ENCODE data around the gene STARD8.

The STARD8 gene

DNA sequence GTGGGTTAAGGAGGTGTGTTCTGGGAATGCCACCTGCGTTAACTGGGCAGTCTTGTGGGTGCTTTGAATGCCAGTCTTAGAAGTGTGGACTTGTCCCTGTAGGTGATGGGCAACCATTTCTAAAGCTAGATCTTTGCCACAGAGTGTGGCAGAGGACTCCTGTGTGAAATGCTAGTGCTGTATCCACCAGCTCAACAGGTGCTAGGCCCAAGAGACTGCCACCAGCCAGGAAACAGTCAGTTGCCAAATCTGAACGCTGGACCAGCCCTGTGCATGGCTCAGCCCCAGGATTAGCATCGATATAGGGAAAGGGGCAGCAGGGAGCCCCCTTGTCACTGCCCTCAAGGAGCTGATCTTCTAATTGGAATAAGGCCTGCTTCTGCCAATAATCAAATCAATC, 35.3 kb downstream of the STARD8 start:
- ChIA-PET POLR2A (no interaction called here), CTCF (interaction anchor here (1.8 to 2.7 kb wide), 2 partner anchors 12 to 27 kb away, joined by 6 to 12 read pairs; no protein-coding TSS in a partner anchor)
- Histone ChIP-seq H3K4me1 (ENCODE audit: control extremely low read depth in 1 of 4, control insufficient read depth in 4 of 4, insufficient read depth in 4 of 4, low read length in 3 of 4) (peaks cover 8 to 56% (median 25%) of the 10 kb centered on the region in 4 experiments), H3K27me3 (replicated peaks in 2 of 5; ENCODE audit: control insufficient read depth in 4 of 5, insufficient read depth in 5 of 5, low read length in 4 of 5) (peaks cover 0 to 13% (median 0%) of the 10 kb centered on the region in 5 experiments), H3K27ac (ENCODE audit: insufficient read depth in 1 of 2, low read depth in 1 of 2, low read length in 2 of 2, poor library complexity in 1 of 2, severe bottlenecking in 2 of 2) (no peak overlapping the region), H3K9me3 (ENCODE audit: control extremely low read depth in 1 of 5, control insufficient read depth in 4 of 5, insufficient read depth in 2 of 5, low read depth in 1 of 5, low read length in 4 of 5) (no peaks in the 10 kb centered on the region), H3K36me3 (ENCODE audit: control insufficient read depth in 4 of 4, insufficient read depth in 4 of 4, low read length in 3 of 4) (no peaks in the 10 kb centered on the region), H3K4me3 (ENCODE audit: control insufficient read depth in 1 of 7, extremely low read depth in 1 of 7, insufficient read depth in 4 of 7, low read depth in 2 of 7, low read length in 6 of 7) (no peak overlapping the region)
- DNase-seq = no peak
- 79% methylated on average over 3 of the region's 3 CpGs for WGBS (ENCODE audit: insufficient coverage)

DNA sequence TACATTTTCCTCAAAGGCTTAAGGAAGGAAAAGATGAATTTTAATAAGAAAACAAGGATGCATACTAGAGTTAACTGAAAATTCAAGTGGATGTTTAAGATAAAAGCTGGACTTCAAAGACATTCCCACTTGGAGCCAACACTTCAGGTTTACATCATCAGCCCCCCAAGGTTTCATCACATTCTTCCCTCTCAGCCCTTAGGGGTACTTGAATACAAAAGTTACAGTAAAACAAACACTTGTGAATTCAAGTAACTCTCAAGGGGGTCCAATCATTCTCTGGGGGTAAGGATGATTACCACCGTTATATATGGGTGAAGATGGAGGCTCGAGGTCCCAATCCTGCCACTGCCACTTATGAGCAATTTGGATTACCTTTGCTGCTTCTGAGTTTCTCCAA, 36.1 kb downstream of the STARD8 start:
- CTCF ChIA-PET = interaction anchor here (1.8 to 2.7 kb wide), 2 partner anchors 11 to 27 kb away, joined by 6 to 12 read pairs; no protein-coding TSS in a partner anchor

DNA sequence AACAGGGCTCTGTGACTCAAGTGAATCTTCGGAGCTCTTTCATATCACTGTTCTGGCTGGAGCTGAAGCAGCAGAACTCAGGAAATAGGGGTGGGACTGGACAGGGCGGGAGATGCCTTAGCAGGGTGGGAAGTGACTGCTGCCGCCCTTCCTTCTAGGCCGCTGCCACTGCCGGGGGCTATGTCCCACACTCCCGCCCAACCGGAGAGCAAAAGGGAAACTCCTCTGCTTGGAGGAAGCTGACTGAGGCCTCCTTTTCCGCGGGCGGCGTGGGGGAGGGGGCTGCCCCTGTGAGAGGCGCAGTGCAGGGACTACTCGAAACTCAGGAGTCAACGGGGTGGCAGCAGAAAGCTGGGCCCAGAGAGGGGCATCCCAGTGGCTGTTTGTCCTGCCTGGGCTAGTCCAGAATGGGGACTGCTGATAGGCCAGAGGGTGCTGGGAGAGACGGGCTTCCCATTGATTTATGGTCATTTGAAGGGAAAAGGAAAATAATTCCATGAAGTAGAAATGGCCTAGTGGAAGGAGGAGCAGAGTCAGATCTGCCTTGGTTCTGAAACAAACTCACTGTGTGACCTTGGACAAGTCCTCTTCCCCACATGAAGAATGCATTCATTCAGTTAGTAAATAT, 36.9 kb downstream of the STARD8 start:
- H3K27ac ChIP-seq (ENCODE audit: insufficient read depth in 1 of 2, low read depth in 1 of 2, low read length in 2 of 2, poor library complexity in 1 of 2, severe bottlenecking in 2 of 2) = no peak overlapping the region
- H3K36me3 ChIP-seq (ENCODE audit: control insufficient read depth in 4 of 4, insufficient read depth in 4 of 4, low read length in 3 of 4) = no peaks in the 10 kb centered on the region
- CTCF ChIA-PET = interaction anchor here (0.9 to 2.7 kb wide), 5 partner anchors 9 to 172 kb away, joined by 3 to 12 read pairs (median 3); no protein-coding TSS in a partner anchor
- no peaks in the 10 kb centered on the region for H3K9me3 ChIP-seq (ENCODE audit: control extremely low read depth in 1 of 5, control insufficient read depth in 4 of 5, insufficient read depth in 2 of 5, low read depth in 1 of 5, low read length in 4 of 5)
- H3K27me3 ChIP-seq (replicated peaks in 2 of 5; ENCODE audit: control insufficient read depth in 4 of 5, insufficient read depth in 5 of 5, low read length in 4 of 5) = peaks cover 0 to 13% (median 0%) of the 10 kb centered on the region in 5 experiments
- peak overlapping the region in 2 of 7 experiments; percentile 5 to 28 for H3K4me3 ChIP-seq (ENCODE audit: control insufficient read depth in 1 of 7, extremely low read depth in 1 of 7, insufficient read depth in 4 of 7, low read depth in 2 of 7, low read length in 6 of 7)
- peak in 2 of 3 donors; percentile 48 to 60 for DNase-seq
- peaks cover 8 to 51% (median 25%) of the 10 kb centered on the region in 4 experiments for H3K4me1 ChIP-seq (ENCODE audit: control extremely low read depth in 1 of 4, control insufficient read depth in 4 of 4, insufficient read depth in 4 of 4, low read length in 3 of 4)
- WGBS (ENCODE audit: insufficient coverage) = 9% methylated on average over 11 of the region's 15 CpGs
- POLR2A ChIA-PET = no interaction called here

More for the DNA sequence above, 36.1 kb downstream of the STARD8 start:
- POLR2A ChIA-PET = interaction anchor here (0.6 kb wide), 1 partner anchor 19 kb away, joined by 4 read pairs; no protein-coding TSS in a partner anchor
- DNase-seq = no peak
- no peak overlapping the region for H3K4me3 ChIP-seq (ENCODE audit: control insufficient read depth in 1 of 7, extremely low read depth in 1 of 7, insufficient read depth in 4 of 7, low read depth in 2 of 7, low read length in 6 of 7)
- H3K36me3 ChIP-seq (ENCODE audit: control insufficient read depth in 4 of 4, insufficient read depth in 4 of 4, low read length in 3 of 4) = no peaks in the 10 kb centered on the region
- H3K9me3 ChIP-seq (ENCODE audit: control extremely low read depth in 1 of 5, control insufficient read depth in 4 of 5, insufficient read depth in 2 of 5, low read depth in 1 of 5, low read length in 4 of 5) = no peaks in the 10 kb centered on the region
- WGBS (ENCODE audit: insufficient coverage) = 100% methylated on average over 2 of the region's 2 CpGs
- H3K27me3 ChIP-seq (replicated peaks in 2 of 5; ENCODE audit: control insufficient read depth in 4 of 5, insufficient read depth in 5 of 5, low read length in 4 of 5) = peaks cover 0 to 13% (median 0%) of the 10 kb centered on the region in 5 experiments
- peaks cover 8 to 51% (median 25%) of the 10 kb centered on the region in 4 experiments for H3K4me1 ChIP-seq (ENCODE audit: control extremely low read depth in 1 of 4, control insufficient read depth in 4 of 4, insufficient read depth in 4 of 4, low read length in 3 of 4)
- H3K27ac ChIP-seq (ENCODE audit: insufficient read depth in 1 of 2, low read depth in 1 of 2, low read length in 2 of 2, poor library complexity in 1 of 2, severe bottlenecking in 2 of 2) = no peak overlapping the region

DNA sequence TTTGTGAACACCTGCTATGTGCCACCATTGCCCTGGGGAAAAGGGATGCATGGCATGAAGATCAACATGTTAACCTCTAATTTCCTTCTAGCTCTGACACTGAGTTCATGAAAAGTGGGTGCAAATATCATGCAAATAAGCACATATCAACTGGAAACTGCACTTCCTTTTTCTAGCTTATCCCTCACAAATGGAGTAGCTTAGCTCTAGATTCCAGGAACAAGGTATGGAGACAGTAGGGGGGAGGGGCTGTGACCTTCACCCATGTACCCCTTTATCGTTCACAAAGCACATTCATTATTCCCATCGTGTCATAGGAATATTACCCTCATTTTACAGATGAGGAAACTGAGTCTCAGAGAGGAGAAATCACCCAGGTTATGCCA, 37.4 kb downstream of the STARD8 start:
- Histone ChIP-seq H3K27me3 (replicated peaks in 2 of 5; ENCODE audit: control insufficient read depth in 4 of 5, insufficient read depth in 5 of 5, low read length in 4 of 5) (peaks cover 0 to 13% (median 0%) of the 10 kb centered on the region in 5 experiments), H3K4me3 (ENCODE audit: control insufficient read depth in 1 of 7, extremely low read depth in 1 of 7, insufficient read depth in 4 of 7, low read depth in 2 of 7, low read length in 6 of 7) (peak overlapping the region in 1 of 7 experiments; percentile 5), H3K27ac (ENCODE audit: insufficient read depth in 1 of 2, low read depth in 1 of 2, low read length in 2 of 2, poor library complexity in 1 of 2, severe bottlenecking in 2 of 2) (no peak overlapping the region), H3K4me1 (ENCODE audit: control extremely low read depth in 1 of 4, control insufficient read depth in 4 of 4, insufficient read depth in 4 of 4, low read length in 3 of 4) (peaks cover 8 to 51% (median 25%) of the 10 kb centered on the region in 4 experiments), H3K36me3 (ENCODE audit: control insufficient read depth in 4 of 4, insufficient read depth in 4 of 4, low read length in 3 of 4) (no peaks in the 10 kb centered on the region), H3K9me3 (ENCODE audit: control extremely low read depth in 1 of 5, control insufficient read depth in 4 of 5, insufficient read depth in 2 of 5, low read depth in 1 of 5, low read length in 4 of 5) (no peaks in the 10 kb centered on the region)
- POLR2A ChIA-PET = no interaction called here
- WGBS (ENCODE audit: insufficient coverage) = no CpG with 5 or more reads among the region's 2 CpGs
- CTCF ChIA-PET = interaction anchor here (0.9 to 2.7 kb wide), 5 partner anchors 9 to 173 kb away, joined by 3 to 12 read pairs (median 3); no protein-coding TSS in a partner anchor
- DNase-seq = no peak

DNA sequence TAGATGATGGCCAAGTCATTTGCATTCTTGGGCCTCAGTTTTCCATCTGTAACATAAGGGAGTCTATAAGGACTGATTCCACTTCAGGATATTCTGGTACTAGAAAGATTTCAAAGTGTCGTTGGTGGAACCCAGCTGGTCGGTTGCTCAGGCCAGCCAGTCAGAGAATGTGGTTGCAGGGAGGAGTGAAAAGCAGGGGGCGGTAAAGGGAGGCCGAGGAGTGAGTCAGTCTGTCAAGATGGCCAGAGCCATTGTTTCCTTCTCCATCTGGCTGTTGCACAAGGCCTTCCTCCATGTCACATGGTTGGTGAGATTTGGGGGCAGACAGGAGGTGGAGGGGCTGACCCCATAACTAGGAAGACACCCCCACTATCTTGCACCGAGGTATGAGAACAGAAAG, 38.2 kb downstream of the STARD8 start:
- no peak overlapping the region for H3K27ac ChIP-seq (ENCODE audit: insufficient read depth in 1 of 2, low read depth in 1 of 2, low read length in 2 of 2, poor library complexity in 1 of 2, severe bottlenecking in 2 of 2)
- peak in 2 of 3 donors; percentile 78 to 85 for DNase-seq
- H3K4me1 ChIP-seq (ENCODE audit: control extremely low read depth in 1 of 4, control insufficient read depth in 4 of 4, insufficient read depth in 4 of 4, low read length in 3 of 4) = peaks cover 8 to 45% (median 23%) of the 10 kb centered on the region in 4 experiments
- H3K9me3 ChIP-seq (ENCODE audit: control extremely low read depth in 1 of 5, control insufficient read depth in 4 of 5, insufficient read depth in 2 of 5, low read depth in 1 of 5, low read length in 4 of 5) = no peaks in the 10 kb centered on the region
- ChIA-PET CTCF (interaction anchor here (1.2 to 1.8 kb wide), 4 partner anchors 8 to 17 kb away, joined by 3 to 5 read pairs (median 4); no protein-coding TSS in a partner anchor), POLR2A (interaction anchor here (0.8 kb wide), 1 partner anchor 10 kb away, joined by 3 read pairs; no protein-coding TSS in a partner anchor)
- H3K36me3 ChIP-seq (ENCODE audit: control insufficient read depth in 4 of 4, insufficient read depth in 4 of 4, low read length in 3 of 4) = no peaks in the 10 kb centered on the region
- peaks cover 0 to 13% (median 0%) of the 10 kb centered on the region in 5 experiments for H3K27me3 ChIP-seq (replicated peaks in 2 of 5; ENCODE audit: control insufficient read depth in 4 of 5, insufficient read depth in 5 of 5, low read length in 4 of 5)
- 19% methylated on average over 2 of the region's 5 CpGs for whole genome bisulfite sequencing (ENCODE audit: insufficient coverage)
- H3K4me3 ChIP-seq (ENCODE audit: control insufficient read depth in 1 of 7, extremely low read depth in 1 of 7, insufficient read depth in 4 of 7, low read depth in 2 of 7, low read length in 6 of 7) = peak overlapping the region in 5 of 7 experiments; percentile 23 to 66 (median 48)

DNA sequence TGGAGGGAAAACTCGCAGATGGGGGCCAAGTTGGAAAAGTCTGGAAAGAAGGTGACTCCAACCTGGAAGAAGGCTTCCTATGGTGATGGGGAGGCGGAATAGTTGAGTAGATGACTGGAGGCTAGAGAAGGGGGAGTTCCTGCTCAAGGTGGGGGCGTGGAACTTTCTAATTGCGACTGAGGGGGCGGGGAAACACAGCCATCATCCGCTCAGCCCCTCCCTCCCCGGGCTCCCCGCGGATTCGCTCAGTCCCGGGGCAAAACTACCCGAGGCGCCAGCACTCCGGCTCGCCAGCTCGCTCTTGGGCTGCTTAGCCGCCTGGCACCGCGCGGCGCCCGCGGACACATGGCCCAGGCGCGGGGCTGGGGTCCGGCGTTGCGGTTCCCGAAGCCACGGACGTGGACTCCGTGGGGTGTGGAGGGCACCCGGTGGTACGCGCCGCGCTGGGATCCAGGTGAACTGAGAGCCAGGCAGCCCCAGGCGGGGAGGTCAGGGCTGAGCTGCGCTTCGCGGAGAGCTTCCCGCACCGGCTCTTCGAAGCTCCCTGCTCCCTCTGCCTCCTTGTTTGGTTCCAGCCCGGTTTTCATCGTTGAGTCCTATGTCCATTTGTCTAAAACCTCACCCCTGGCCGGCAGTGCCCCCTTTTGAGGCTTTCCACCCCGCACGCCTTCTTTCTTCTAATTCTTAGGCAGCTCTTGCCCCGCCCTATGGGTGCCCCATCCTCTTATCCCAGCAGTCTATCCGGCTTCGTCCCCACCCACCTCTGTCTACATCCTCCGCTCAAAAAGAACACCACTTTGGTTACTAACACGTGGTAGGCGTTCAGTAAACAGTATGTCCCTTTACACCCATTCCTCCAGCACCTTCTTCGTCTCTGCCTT, 38.9 kb downstream of the STARD8 start:
- 28% methylated on average over 47 of the region's 56 CpGs for WGBS (ENCODE audit: insufficient coverage)
- peak; percentile 48 to 79 (median 77) for DNase-seq
- Histone ChIP-seq H3K27ac (ENCODE audit: insufficient read depth in 1 of 2, low read depth in 1 of 2, low read length in 2 of 2, poor library complexity in 1 of 2, severe bottlenecking in 2 of 2) (no peak overlapping the region), H3K36me3 (ENCODE audit: control insufficient read depth in 4 of 4, insufficient read depth in 4 of 4, low read length in 3 of 4) (no peaks in the 10 kb centered on the region), H3K4me3 (ENCODE audit: control insufficient read depth in 1 of 7, extremely low read depth in 1 of 7, insufficient read depth in 4 of 7, low read depth in 2 of 7, low read length in 6 of 7) (peak overlapping the region in 5 of 7 experiments; percentile 23 to 66 (median 50)), H3K27me3 (replicated peaks in 2 of 5; ENCODE audit: control insufficient read depth in 4 of 5, insufficient read depth in 5 of 5, low read length in 4 of 5) (peaks cover 0 to 13% (median 0%) of the 10 kb centered on the region in 5 experiments), H3K9me3 (ENCODE audit: control extremely low read depth in 1 of 5, control insufficient read depth in 4 of 5, insufficient read depth in 2 of 5, low read depth in 1 of 5, low read length in 4 of 5) (no peaks in the 10 kb centered on the region), H3K4me1 (ENCODE audit: control extremely low read depth in 1 of 4, control insufficient read depth in 4 of 4, insufficient read depth in 4 of 4, low read length in 3 of 4) (peaks cover 8 to 40% (median 22%) of the 10 kb centered on the region in 4 experiments)
- ChIA-PET CTCF (interaction anchor here (1.2 to 1.8 kb wide), 5 partner anchors 8 to 17 kb away, joined by 3 to 5 read pairs (median 4); no protein-coding TSS in a partner anchor), POLR2A (no interaction called here)

Measured in common myeloid progenitor, CD34-positive (primary cell).